HCEC 1CT (cell line): ENCODE results near the gene FGF14.
"Not testable (repeated sequence)": the region's sequence is repeated elsewhere in the genome, so short reads cannot be mapped to it uniquely, and the experiment has no call there.

ENCODE experiments used
- DNase-seq: peaks from one replicate; pipeline ENCODE4 v3.0.0-alpha.2; 2017

FGF14 gene

GRCh38 chr13:102021777-102022176 lies 380.1 kb downstream of the FGF14 start:
- no peak for DNase-seq

- peak; percentile 3 for DNase-seq
Measured at GRCh38 chr13:102020611-102021216, 381.1 kb downstream of the FGF14 start.

- DNase-seq: no peak
Measured at GRCh38 chr13:102018716-102019115, 383.1 kb downstream of the FGF14 start.

- no peak for DNase-seq
Measured at GRCh38 chr13:102017248-102017647, 384.6 kb downstream of the FGF14 start.

- no peak for DNase-seq
Measured at GRCh38 chr13:102012299-102013293, 389.3 kb downstream of the FGF14 start.

- not testable (repeated sequence) for DNase-seq
Measured at GRCh38 chr13:102011455-102011854, 390.4 kb downstream of the FGF14 start.

- no peak for DNase-seq
Measured at GRCh38 chr13:102003848-102004570, 397.8 kb downstream of the FGF14 start.

DNA sequence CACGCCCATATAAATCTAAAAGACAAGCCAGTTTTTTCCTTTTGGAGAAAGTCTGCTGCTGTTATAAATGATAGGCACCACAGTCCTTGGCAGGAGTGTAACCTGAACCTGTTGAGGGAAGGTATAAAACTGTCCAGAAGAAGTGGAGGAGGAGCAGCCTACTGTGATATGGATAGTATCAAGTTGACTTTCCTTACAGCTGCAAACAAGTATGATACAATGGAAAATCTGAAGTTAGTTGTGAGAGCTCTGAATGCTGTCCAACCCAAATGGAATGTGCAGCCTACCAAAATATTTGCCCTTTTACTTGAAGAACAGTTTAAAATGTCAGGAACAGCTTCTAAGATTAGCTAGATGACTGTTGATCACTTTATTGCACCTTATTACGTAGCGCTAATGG lies 399.6 kb downstream of the FGF14 start:
- DNase-seq: no peak

DNA sequence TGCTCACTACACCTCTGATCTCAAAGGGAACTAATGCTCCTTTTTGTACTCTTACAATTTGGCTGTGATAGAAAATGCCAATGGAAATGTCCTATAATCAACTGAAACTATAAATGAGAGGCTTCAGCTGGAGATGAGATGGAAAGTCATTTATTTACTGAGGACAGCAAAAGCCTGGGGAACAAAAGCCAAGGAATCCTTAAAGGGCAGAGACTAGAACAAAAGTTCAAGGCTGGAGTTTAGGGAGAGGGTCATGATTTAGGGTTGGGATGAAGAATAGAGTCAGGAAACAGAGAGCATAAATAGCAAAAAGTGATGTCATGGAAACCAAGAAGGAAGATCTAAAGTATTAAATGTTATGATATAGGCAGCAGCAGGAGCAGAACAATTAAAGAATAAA lies 401.1 kb downstream of the FGF14 start:
- DNase-seq: no peak

DNA sequence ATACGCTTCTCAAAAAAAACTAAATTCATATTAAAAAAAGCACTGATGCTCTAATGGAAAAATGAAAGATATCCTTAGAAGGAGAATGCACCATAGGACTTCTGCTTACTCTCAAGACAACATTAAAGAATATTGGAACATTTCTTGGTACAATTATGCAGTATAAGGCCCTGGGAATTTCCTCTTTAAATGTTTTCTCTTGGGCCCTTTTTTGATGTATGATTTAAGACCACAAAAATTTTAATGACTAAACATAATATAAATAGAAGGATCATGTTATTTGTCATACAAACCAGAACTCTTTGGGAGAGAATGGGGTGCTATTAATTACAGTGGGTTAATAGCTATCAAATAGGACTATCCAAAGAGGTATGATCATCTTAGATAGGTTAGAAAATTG lies 403.7 kb downstream of the FGF14 start:
- no peak for DNase-seq

- no peak for DNase-seq
Measured at GRCh38 chr13:101996954-101997353, 404.9 kb downstream of the FGF14 start.

DNA sequence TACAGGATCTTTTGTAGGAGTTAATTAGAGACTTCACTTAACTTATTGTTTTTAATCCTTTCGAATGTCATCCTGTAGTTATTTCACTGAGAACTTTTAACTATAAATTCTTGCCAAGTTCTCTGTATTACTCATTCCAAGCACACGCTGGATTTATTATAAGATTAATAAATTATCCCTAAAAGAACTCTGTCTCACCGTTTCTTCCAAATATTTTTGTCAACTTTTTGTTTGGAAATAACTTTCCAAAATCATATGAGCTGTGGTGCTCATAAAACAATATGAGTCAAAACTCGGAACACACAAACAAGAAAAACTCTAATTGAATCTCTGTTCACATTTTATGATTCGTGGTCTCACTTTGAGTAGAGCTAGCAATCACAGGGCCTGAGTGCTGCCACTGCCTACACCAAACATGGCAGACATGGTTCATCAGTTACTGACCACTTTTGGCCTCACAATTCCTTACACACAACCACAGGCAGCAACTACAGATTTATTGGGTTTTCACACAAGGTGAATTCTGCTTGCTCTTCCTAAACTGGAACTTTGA lies 412.0 kb downstream of the FGF14 start:
- no peak for DNase-seq

GRCh38 chr13:101988140-101988539 lies 413.7 kb downstream of the FGF14 start:
- no peak for DNase-seq

DNA sequence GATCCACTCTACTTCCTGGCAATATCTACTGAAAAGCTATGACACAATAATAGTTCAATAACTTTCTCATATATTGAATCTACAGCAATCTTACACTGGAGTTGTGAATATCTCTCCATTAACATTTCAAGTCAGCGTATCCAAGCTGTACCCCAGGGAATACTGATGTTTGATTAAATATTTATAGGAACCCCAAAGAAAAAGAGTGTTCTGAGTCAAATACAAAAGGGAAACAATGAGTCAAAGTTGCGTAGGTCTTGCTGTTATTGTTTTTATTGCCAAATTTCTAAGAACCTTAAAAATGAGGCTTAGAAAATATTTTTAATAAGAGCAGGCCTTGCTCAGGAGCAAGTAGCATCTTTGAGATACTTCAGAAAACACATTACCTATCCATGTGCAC lies 415.5 kb downstream of the FGF14 start:
- DNase-seq: peak; percentile 29

GRCh38 chr13:101985321-101985720 lies 416.5 kb downstream of the FGF14 start:
- peak; percentile 62 for DNase-seq

DNA sequence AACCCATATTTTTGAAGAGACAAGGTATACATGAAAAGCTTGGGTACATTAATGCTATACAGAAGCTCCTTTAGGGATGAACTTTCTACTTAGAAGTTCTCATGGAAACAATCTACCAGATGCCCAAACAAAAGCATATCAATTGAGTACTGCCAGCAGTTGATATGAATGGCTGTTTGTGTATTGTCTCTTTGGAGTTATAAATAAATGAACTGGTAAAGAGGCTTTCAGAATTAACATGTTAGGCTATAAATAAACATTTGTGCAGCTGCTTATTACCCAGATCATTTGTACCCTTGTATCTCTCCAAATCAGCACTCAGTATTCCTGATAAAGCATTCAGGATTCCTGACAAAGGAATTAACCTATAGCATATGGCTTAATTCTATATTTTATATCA lies 418.9 kb downstream of the FGF14 start:
- DNase-seq: no peak

GRCh38 chr13:101979825-101980224 lies 422.0 kb downstream of the FGF14 start:
- DNase-seq: no peak

DNA sequence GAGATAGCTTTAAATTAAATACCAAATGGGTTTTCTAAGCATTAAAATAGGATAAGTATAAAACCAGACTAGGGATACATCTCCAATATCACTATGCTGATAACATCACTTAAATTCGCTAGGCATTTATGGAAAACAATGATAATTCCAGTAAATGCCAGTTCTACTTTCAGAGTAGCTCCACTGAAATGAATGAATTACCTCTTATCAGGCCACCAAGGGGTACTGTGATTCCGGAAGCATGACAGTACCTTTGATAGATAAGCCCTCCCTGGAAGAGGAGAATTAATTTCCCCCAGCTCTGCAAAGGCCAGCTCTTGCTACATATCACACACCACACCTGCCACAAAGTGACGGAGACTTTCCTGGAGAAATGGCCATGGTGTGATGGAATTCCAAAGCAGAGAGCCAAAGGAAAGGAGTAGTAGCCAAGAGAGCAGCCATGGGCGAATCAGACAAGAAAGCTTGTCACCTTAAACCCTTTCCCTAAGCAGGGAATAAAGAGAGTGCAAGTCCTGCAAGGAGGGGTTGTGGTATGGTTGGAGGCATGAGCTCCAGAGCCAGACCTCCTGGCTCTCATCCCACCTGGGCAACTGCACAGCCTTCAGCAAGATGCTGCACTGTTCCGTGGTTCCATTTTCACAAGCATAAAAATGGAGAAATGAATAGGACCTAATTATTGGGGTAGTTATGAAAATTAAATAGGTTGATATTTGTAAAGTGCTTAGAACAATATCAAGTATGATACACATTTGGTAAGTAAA lies 423.1 kb downstream of the FGF14 start:
- DNase-seq: no peak

- no peak for DNase-seq
Measured at GRCh38 chr13:101977475-101977874, 424.4 kb downstream of the FGF14 start.

GRCh38 chr13:101972191-101972590 lies 429.7 kb downstream of the FGF14 start:
- no peak for DNase-seq

- no peak for DNase-seq
Measured at GRCh38 chr13:101970341-101970740, 431.5 kb downstream of the FGF14 start.

GRCh38 chr13:101967781-101968180 lies 434.1 kb downstream of the FGF14 start:
- peak; percentile 15 for DNase-seq
